ENCODE data around the gene DCDC2C. TPM values are rescaled to one million over a fixed set of nuclear protein-coding genes. Genes with fewer than 3 reads are reported as not detected.

DCDC2C gene
- total RNA-seq, 2 experiments from 2014 or later = not detected

DNA sequence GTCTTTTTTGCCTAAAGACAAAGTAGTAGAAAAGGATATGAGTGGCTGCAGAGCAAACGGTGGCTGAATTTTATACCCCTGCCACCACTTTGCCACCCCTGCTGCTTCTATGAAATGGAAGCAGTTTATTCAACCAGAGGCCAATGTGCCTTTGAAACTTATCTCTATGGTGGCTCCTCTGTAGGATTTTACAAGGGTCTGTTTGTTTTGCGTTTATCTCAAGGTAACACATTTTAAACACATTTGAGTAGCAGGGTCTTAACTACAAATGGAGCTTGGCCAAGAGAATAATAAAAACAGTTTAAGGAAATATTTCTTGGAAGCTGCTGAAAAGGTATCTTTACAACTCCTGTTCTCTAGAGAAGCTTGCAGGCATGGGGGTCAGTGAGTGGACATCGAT is 39.3 kb upstream of the DCDC2C start:
- Mint-ChIP-seq H3K36me3 (ENCODE audit: low read depth) (no peaks in the 10 kb centered on the region), H3K27ac (no peak overlapping the region), H3K4me1 (ENCODE audit: low read depth) (peaks cover 3% of the 10 kb centered on the region), H3K27me3 (ENCODE audit: low read depth) (no peaks in the 10 kb centered on the region), H3K9me3 (no peaks in the 10 kb centered on the region), H3K4me3 (no peak overlapping the region)
- no peak for DNase-seq
- CTCF ChIA-PET = no interaction called here
- intact Hi-C loops (cut with micrococcal nuclease) = no loop called here

DNA sequence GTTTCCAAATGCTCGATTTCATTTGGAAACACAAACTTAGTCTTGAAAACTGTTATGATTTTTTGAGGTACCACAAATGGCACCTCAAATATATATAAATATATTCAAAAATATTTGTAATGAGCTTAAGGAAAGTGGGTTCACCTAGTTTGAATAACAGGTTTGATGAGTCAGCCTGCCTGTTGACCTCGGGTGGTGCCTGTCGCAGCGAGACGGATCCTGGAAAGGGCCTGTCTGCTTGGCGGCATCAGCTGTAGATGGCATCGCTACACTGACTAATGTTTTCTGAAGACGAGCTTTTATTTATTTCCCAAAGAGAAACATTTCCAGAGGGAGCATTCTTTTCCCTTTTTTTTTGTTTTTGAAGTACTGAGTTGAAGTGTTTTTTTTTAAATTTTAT is 38.5 kb upstream of the DCDC2C start:
- Mint-ChIP-seq H3K4me3 (no peak overlapping the region), H3K27ac (no peak overlapping the region), H3K9me3 (no peaks in the 10 kb centered on the region), H3K4me1 (ENCODE audit: low read depth) (peaks cover 3% of the 10 kb centered on the region), H3K36me3 (ENCODE audit: low read depth) (no peaks in the 10 kb centered on the region), H3K27me3 (ENCODE audit: low read depth) (no peaks in the 10 kb centered on the region)
- DNase-seq = no peak
- intact Hi-C loops (cut with micrococcal nuclease) = no loop called here
- CTCF ChIA-PET = interaction anchor here (1.2 kb wide), 1 partner anchor 63 kb away, joined by 3 read pairs; no protein-coding TSS in a partner anchor

DNA sequence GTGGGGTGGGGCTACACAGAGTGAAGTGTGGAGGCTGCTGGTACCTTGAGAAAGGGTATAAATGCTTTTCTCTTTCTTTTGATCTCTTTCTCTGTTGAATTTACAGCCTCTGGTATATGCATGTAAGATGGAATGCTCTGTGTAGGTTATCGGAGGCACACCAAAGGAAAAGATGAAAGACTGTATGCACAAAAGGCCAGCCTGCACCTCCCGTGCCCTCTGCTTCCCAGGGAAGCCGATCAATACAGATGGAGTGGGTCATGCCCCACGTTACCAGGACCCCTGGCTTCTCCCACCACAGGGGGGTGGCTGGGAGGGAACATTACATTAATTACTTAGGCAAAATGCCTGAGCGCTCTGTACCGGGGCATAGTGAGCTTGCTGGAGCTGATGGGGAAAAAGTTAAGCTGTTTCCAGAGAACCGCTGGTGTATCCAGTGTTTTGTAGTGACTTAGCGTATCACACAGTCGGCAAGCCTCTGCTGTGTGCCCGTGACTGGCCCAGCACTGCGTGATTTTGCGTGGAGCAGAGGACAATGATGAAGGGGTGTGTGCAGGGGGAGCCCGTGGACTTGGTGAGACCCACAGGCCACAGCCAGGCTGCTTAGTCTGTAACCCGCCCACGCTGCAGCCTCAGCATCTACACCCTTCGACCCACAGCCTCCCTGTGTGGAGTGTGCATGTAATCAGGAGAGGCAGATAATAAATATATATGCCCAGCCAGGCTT is 37.3 kb upstream of the DCDC2C start:
- DNase-seq = no peak
- no peaks in the 10 kb centered on the region for H3K36me3 Mint-ChIP-seq (ENCODE audit: low read depth)
- CTCF ChIA-PET = interaction anchor here (0.8 to 1.2 kb wide), 3 partner anchors 14 to 84 kb away, joined by 3 to 4 read pairs (median 3); no protein-coding TSS in a partner anchor
- H3K4me1 Mint-ChIP-seq (ENCODE audit: low read depth) = no peaks in the 10 kb centered on the region
- intact Hi-C loops (cut with micrococcal nuclease) = no loop called here
- no peaks in the 10 kb centered on the region for H3K9me3 Mint-ChIP-seq
- H3K27ac Mint-ChIP-seq = no peak overlapping the region
- H3K4me3 Mint-ChIP-seq = no peak overlapping the region
- H3K27me3 Mint-ChIP-seq (ENCODE audit: low read depth) = no peaks in the 10 kb centered on the region

DNA sequence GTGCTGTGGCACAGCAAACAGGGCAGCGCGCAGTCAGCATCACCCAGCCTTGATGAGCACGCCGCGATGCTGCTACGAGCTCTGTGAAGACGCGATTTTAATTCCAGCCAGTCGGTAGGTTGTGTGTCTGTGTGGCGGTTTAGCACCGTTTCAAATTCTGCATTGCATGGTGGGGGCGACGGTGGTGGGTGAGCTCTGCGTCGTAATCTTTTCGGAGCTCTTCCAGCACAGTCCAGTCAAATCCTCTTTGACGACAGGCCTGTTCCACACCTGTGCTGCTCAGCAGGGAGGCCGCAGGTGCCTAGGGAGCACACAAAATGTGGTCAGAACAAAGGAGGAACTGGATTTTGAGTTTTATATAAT is 36.8 kb upstream of the DCDC2C start:
- Mint-ChIP-seq H3K36me3 (ENCODE audit: low read depth) (no peaks in the 10 kb centered on the region), H3K9me3 (no peaks in the 10 kb centered on the region), H3K27ac (no peak overlapping the region), H3K4me3 (no peak overlapping the region), H3K27me3 (ENCODE audit: low read depth) (no peaks in the 10 kb centered on the region), H3K4me1 (ENCODE audit: low read depth) (no peaks in the 10 kb centered on the region)
- CTCF ChIA-PET = interaction anchor here (1.1 kb wide), 1 partner anchor 15 kb away, joined by 3 read pairs; no protein-coding TSS in a partner anchor
- intact Hi-C loops (cut with micrococcal nuclease) = no loop called here
- DNase-seq = no peak

DNA sequence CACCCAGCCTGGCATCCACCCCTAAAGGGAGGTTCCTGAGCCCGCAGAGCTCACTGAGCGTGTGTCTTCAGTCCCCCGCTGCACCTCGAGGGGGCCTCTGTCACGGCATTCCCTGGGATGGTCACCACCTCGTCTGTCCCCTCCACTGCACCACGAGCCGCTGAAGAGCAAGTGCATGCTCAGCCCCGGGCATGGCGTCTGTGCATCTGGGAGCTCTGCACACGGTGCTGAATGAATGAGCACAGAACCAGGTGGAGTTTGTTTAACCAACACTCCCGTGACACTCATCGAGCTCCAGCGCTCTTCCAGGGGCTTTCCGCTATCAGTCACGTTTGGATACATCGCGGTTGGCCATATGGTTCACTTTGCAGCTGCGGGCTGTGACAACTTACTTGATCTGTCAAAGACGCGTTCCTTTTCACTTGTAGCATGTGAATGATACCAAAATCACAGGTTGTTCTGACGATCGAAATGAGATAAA is 36.2 kb upstream of the DCDC2C start:
- Mint-ChIP-seq H3K9me3 (no peaks in the 10 kb centered on the region), H3K4me3 (no peak overlapping the region), H3K27ac (no peak overlapping the region), H3K36me3 (ENCODE audit: low read depth) (no peaks in the 10 kb centered on the region), H3K4me1 (ENCODE audit: low read depth) (no peaks in the 10 kb centered on the region), H3K27me3 (ENCODE audit: low read depth) (no peaks in the 10 kb centered on the region)
- DNase-seq = no peak
- CTCF ChIA-PET = interaction anchor here (0.8 kb wide), 1 partner anchor 16 kb away, joined by 4 read pairs; no protein-coding TSS in a partner anchor
- intact Hi-C loops (cut with micrococcal nuclease) = no loop called here

DNA sequence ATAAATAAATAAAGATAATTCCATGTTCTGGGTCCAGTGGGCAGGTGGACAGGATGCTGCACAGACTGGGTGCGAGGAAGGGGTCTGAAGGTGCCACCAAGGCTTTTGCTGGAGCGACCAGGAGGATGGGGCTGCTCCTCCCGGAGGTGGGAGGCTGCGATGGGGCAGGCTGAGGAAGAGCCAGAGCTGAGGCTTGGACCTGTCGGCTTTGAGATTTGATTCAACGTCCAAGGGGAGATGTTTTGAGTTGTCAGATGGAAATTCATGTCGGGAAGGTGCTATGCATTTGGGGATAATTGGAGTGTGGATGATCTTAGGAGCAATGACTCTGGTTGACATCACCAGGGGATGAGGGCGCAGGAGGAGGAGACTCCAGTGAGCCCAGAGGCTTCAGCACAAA is 33.7 kb upstream of the DCDC2C start:
- no peaks in the 10 kb centered on the region for H3K27me3 Mint-ChIP-seq (ENCODE audit: low read depth)
- intact Hi-C loops (cut with micrococcal nuclease) = no loop called here
- H3K36me3 Mint-ChIP-seq (ENCODE audit: low read depth) = no peaks in the 10 kb centered on the region
- no peak overlapping the region for H3K4me3 Mint-ChIP-seq
- DNase-seq = no peak
- no peaks in the 10 kb centered on the region for H3K9me3 Mint-ChIP-seq
- H3K27ac Mint-ChIP-seq = no peak overlapping the region
- CTCF ChIA-PET = no interaction called here
- no peaks in the 10 kb centered on the region for H3K4me1 Mint-ChIP-seq (ENCODE audit: low read depth)

DNA sequence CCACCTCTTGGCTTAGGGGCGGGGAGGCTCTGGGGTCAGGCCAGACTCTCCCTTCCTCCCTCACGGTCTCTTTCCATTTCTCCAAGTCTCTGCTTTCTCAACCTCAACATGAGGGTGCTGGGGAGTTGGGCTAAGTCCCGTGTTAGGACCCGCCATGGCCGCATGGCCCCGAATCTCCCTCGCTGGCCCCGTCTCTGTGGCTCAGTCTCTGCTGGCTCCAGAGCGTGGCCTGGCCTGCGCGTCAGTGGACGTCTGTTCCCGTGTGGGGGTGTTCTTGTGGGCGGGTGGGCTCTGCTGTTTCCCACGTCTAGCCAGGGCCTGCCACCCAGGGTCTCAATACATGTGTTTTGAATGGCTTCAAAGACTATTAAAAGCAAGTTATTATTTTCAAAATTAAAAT is 33.0 kb upstream of the DCDC2C start:
- H3K4me1 Mint-ChIP-seq (ENCODE audit: low read depth) = no peaks in the 10 kb centered on the region

DNA sequence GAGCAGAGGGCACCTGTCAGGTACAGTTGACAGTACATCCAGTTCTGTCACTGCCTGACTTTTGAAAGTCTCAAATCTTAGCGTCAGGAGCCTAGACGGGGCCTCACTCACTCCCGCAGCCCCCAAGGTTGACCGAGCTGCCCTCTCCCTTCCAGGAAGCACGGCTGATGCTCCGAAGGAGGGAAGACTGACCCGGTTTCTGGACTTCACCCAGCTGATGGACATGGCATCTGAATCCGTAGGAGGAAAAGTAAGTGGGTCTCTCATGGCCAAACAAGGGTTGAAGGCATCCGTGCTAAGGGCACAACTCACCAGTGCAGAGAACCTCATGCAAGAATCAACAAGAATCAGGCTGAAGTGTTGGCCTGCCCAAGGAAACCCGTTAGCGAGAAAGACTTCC is 32.4 kb upstream of the DCDC2C start:
- Mint-ChIP-seq H3K27ac (no peak overlapping the region), H3K9me3 (no peaks in the 10 kb centered on the region), H3K36me3 (ENCODE audit: low read depth) (no peaks in the 10 kb centered on the region), H3K4me3 (no peak overlapping the region), H3K27me3 (ENCODE audit: low read depth) (no peaks in the 10 kb centered on the region), H3K4me1 (ENCODE audit: low read depth) (no peaks in the 10 kb centered on the region)
- CTCF ChIA-PET = no interaction called here
- intact Hi-C loops (cut with micrococcal nuclease) = no loop called here
- DNase-seq = no peak

More for the DNA sequence above, 33.0 kb upstream of the DCDC2C start:
- intact Hi-C loops (cut with micrococcal nuclease) = no loop called here
- Mint-ChIP-seq H3K4me3 (no peak overlapping the region), H3K36me3 (ENCODE audit: low read depth) (no peaks in the 10 kb centered on the region), H3K27ac (no peak overlapping the region), H3K9me3 (no peaks in the 10 kb centered on the region), H3K27me3 (ENCODE audit: low read depth) (no peaks in the 10 kb centered on the region)
- CTCF ChIA-PET = no interaction called here
- no peak for DNase-seq

DNA sequence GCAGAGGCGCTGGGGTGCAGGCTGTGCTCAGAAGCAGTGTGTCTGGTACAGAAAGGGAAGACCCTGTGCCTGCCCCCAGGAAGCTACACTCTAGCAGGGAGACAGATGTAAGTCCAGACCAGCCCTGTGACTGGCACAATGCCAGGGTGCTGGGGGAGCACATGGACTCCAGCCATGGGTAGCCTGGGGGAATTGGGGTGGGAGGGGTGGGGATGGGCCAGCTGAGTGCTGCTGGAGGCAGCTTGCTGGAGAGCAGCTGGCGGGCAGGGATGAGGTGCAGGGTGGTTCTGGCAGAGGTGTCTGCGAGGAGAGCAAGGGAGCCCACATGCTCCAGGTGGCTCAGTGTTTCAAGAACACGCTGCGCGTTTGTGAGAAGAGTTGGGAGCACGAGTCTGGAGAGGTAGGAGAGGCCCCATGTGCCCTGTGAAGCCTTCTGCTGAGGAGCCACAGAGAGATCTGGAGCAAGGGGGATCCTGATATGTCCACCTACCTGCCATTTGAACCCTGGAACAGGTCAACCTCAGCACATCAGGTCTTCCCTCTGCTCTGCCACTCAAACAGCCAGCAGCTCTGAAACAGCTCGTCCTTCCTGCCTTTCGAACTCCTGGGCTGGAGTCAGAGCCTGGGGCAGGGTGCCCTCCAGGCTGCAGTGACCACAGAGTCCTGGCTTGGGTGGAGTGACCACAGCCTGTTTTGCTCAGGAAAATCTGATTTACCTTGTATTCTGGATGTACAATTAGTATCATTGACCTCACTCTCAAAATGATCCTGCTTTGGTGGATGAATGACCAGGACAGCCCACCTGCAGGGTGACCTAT is 30.3 kb upstream of the DCDC2C start:
- Mint-ChIP-seq H3K36me3 (ENCODE audit: low read depth) (no peaks in the 10 kb centered on the region), H3K4me3 (no peak overlapping the region), H3K9me3 (no peaks in the 10 kb centered on the region), H3K27me3 (ENCODE audit: low read depth) (peaks cover 4% of the 10 kb centered on the region), H3K4me1 (ENCODE audit: low read depth) (no peaks in the 10 kb centered on the region), H3K27ac (no peak overlapping the region)
- intact Hi-C loops (cut with micrococcal nuclease) = no loop called here
- DNase-seq = no peak
- CTCF ChIA-PET = no interaction called here

DNA sequence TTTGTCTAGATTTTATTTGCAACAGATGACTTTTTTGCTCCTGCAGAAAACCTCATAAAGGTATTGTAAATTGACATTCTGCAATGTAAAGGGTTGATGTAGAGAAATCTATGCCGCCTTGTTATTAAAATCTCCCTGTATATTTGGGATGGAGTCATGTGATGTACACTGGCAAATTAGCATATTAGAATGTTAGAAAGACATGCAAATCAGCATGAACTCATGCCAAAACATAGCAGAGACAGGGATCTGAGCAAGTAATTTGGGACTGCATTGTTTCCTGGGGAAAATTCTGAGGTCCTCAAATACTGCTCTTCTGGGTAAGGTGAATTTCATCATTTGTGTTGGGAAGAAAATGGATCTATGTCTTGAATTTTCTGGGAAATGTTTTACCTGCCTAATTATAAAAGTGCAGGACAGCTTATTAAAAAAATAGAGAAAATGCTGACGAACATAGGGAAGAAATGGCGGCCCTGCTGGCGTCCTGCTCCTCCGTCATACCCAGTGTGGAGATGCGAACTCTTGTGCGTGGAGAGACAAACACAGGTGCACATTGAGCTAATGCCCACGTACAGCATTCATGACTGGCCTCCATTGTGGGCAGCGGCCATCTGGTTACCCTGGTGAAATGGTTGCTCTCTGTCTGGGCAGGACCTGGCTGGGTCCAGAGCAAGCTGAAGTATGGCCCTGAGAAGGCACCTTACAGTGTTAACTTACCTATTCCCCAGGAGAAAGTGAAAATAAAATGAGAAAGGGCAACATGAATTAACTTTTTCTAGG is 29.1 kb upstream of the DCDC2C start:
- no peak overlapping the region for H3K27ac Mint-ChIP-seq
- H3K4me3 Mint-ChIP-seq = no peak overlapping the region
- intact Hi-C loops (cut with micrococcal nuclease) = no loop called here
- CTCF ChIA-PET = no interaction called here
- no peaks in the 10 kb centered on the region for H3K4me1 Mint-ChIP-seq (ENCODE audit: low read depth)
- H3K9me3 Mint-ChIP-seq = no peaks in the 10 kb centered on the region
- no peaks in the 10 kb centered on the region for H3K36me3 Mint-ChIP-seq (ENCODE audit: low read depth)
- no peak for DNase-seq
- H3K27me3 Mint-ChIP-seq (ENCODE audit: low read depth) = peaks cover 4% of the 10 kb centered on the region

DNA sequence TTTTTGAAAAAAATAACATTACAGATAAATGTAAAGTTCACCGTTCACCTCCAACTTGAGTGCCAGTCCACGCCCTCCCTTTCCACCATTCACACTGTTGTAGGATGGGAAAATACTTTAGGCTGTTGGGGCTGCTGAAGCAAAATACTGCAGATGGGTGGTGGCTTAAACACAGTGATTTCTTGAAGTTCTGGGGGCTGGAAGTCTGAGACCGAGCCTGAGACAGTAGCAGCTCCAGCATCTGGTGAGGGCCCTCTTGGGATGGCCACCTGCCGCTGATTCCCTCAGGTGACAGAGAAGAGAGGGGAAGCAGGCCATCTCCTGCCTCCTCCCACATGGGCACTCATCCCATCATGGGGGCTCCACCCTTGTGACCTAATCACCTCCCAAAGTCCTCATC is 27.7 kb upstream of the DCDC2C start:
- Mint-ChIP-seq H3K27ac (no peak overlapping the region), H3K4me3 (no peak overlapping the region), H3K9me3 (no peaks in the 10 kb centered on the region), H3K4me1 (ENCODE audit: low read depth) (no peaks in the 10 kb centered on the region), H3K27me3 (ENCODE audit: low read depth) (peaks cover 4% of the 10 kb centered on the region), H3K36me3 (ENCODE audit: low read depth) (no peaks in the 10 kb centered on the region)
- intact Hi-C loops (cut with micrococcal nuclease) = no loop called here
- CTCF ChIA-PET = interaction anchor here (0.7 kb wide), 1 partner anchor 151 kb away, joined by 3 read pairs; no protein-coding TSS in a partner anchor
- no peak for DNase-seq

DNA sequence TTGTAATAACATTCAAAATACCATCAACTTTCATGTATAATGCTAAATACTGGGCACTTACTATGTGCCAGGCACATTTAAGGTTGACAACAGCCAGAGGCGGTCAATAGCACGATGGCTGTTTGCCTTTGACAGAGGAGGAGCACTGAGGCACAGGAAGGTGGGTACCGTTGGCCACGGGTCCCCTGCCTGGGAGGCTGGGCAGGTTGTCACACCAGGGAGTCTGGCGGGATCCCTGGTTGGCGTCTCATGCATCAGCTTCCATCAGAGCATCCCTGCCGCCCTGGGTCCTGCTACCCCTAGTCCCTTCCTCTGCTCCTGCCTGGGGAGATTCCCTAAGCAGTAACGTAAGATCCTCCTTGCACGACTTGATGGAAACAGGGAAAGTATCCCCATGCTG is 25.9 kb upstream of the DCDC2C start:
- Mint-ChIP-seq H3K4me3 (no peak overlapping the region), H3K9me3 (no peaks in the 10 kb centered on the region), H3K27ac (no peak overlapping the region), H3K36me3 (ENCODE audit: low read depth) (no peaks in the 10 kb centered on the region), H3K4me1 (ENCODE audit: low read depth) (no peaks in the 10 kb centered on the region), H3K27me3 (ENCODE audit: low read depth) (peaks cover 4% of the 10 kb centered on the region)
- CTCF ChIA-PET = no interaction called here
- no peak for DNase-seq
- intact Hi-C loops (cut with micrococcal nuclease) = no loop called here

All from activated naive CD4-positive, alpha-beta T cell treated with anti-CD3 and anti-CD28 coated beads for 36 hours (primary cell).